Endodermal cell (in vitro differentiated cells): ENCODE results near the gene STMN1. TPM values are rescaled to one million over a fixed set of nuclear protein-coding genes. Genes with fewer than 3 reads are reported as not detected.

Source experiments
- DNase-seq: peaks from one replicate; pipeline ENCODE4 v3.0.0-alpha.2; 2017
- H3K27ac ChIP-seq: 2 replicates; pipeline ENCODE4 v1.5.1; 2013; ENCODE audit warnings: mild to moderate bottlenecking, low read depth, low read length, moderate library complexity
- H3K27me3 ChIP-seq: 2 replicates; pipeline ENCODE4 v1.6.1; 2013; ENCODE audit warnings: mild to moderate bottlenecking, low read length, moderate library complexity; ENCODE audit not compliant: insufficient read depth, control insufficient read depth, poor library complexity, severe bottlenecking
- H3K36me3 ChIP-seq: 2 replicates; pipeline ENCODE4 v1.7.0; 2013; ENCODE audit warnings: mild to moderate bottlenecking, low read length, moderate library complexity; ENCODE audit not compliant: control insufficient read depth, insufficient read depth
- H3K4me1 ChIP-seq: one replicate; pipeline ENCODE4 v1.7.0; 2013; ENCODE audit warnings: low read length; ENCODE audit not compliant: control insufficient read depth, insufficient read depth
- H3K4me3 ChIP-seq: 2 replicates; pipeline ENCODE4 v1.5.1; 2013; ENCODE audit warnings: mild to moderate bottlenecking, low read length, moderate library complexity
- H3K9ac ChIP-seq: 2 replicates; pipeline ENCODE4 v1.6.1; 2013; ENCODE audit warnings: mild to moderate bottlenecking, low read length, moderate library complexity; ENCODE audit not compliant: poor library complexity, severe bottlenecking; ENCODE audit errors: extremely low read depth
- H3K9me3 ChIP-seq: 2 replicates; pipeline ENCODE4 v1.6.1; 2013; ENCODE audit warnings: mild to moderate bottlenecking, low read length, moderate library complexity; ENCODE audit not compliant: control insufficient read depth
- H3K27ac Mint-ChIP-seq: 2 replicates; pipeline ENCODE4 v1.8.0; 2020; ENCODE audit warnings: mixed read lengths
- H3K27me3 Mint-ChIP-seq: 2 replicates; pipeline ENCODE4 v1.8.0; 2021; ENCODE audit warnings: mild to moderate bottlenecking, mixed read lengths; ENCODE audit not compliant: insufficient read depth
- H3K36me3 Mint-ChIP-seq: 2 replicates; pipeline ENCODE4 v1.8.0; 2020; ENCODE audit warnings: low read depth, mixed read lengths
- H3K4me1 Mint-ChIP-seq: 2 replicates; pipeline ENCODE4 v1.8.0; 2020; ENCODE audit warnings: mixed read lengths
- H3K4me3 Mint-ChIP-seq: 2 replicates; pipeline ENCODE4 v1.8.0; 2020; ENCODE audit warnings: mild to moderate bottlenecking, moderate library complexity, mixed read lengths
- H3K9me3 Mint-ChIP-seq: 2 replicates; pipeline ENCODE4 v1.8.0; 2020; ENCODE audit warnings: mild to moderate bottlenecking, mixed read lengths
- CTCF ChIP-seq: fragments of 200-600 bp; sonication (generic); conservative IDR thresholded peaks from 2 replicates; pipeline ENCODE4 v1.5.0; 2021; ENCODE audit warnings: antibody characterized with exemption, mild to moderate bottlenecking
- WGBS, 2 experiments: methylation state at CpG; one replicate each; pipeline versions ENCODE4 v1.1.5 to v1.1.7; 2013; ENCODE audit warnings: missing lambda C conversion rate in 2 of 2, mixed read lengths in 1 of 2; ENCODE audit not compliant: insufficient coverage in 1 of 2, insufficient read length in 1 of 2; 5-methylcytosine and 5-hydroxymethylcytosine counted together
- total RNA-seq, 2 donors: library from RNA; stranded (reverse); fragmentation: NEBNext Ultra II Directional in 1 of 2; extraction: Animal tissue kit (Norgen Biotek cat#: 25700) in 1 of 2; gene quantifications; 2 replicates in 1 of 2; 3 replicates in 1 of 2; pipeline ENCODE4 v1.2.1, GENCODE V29; 2021

The STMN1 gene
- total RNA-seq, 2 donors from 2014 or later, result 543 to 585 TPM

- Mint-ChIP-seq H3K36me3 (no peaks in the 10 kb centered on the region), H3K27ac (peak overlapping the region; percentile 72), H3K4me3 (no peak overlapping the region), H3K4me1 (peaks cover 22% of the 10 kb centered on the region), H3K27me3 (peaks cover 8% of the 10 kb centered on the region), H3K9me3 (no peaks in the 10 kb centered on the region)
- H3K9ac ChIP-seq, result no peak overlapping the region
- no peaks in the 10 kb centered on the region for H3K36me3 ChIP-seq
- H3K27ac ChIP-seq, result peak overlapping the region; percentile 93
- no peak overlapping the region for H3K4me3 ChIP-seq
- WGBS, 2 experiments, result 86 to 87% methylated on average over 12 to 13 of the region's 13 CpGs
- peak; percentile 67 for DNase-seq
- peaks cover 4% of the 10 kb centered on the region for H3K4me1 ChIP-seq
- H3K27me3 ChIP-seq, result no peaks in the 10 kb centered on the region
- H3K9me3 ChIP-seq, result no peaks in the 10 kb centered on the region
- no peak for TF ChIP-seq CTCF
Measured at GRCh38 chr1:25926731-25927496, 20.7 kb upstream of the STMN1 start.

GRCh38 chr1:25924454-25924853 is 18.2 kb upstream of the STMN1 start:
- Histone ChIP-seq H3K36me3 (no peaks in the 10 kb centered on the region), H3K4me1 (peaks cover 4% of the 10 kb centered on the region), H3K27me3 (no peaks in the 10 kb centered on the region), H3K9me3 (no peaks in the 10 kb centered on the region), H3K9ac (no peak overlapping the region), H3K27ac (no peak overlapping the region), H3K4me3 (no peak overlapping the region)
- Mint-ChIP-seq H3K4me1 (peaks cover 23% of the 10 kb centered on the region), H3K36me3 (no peaks in the 10 kb centered on the region), H3K27me3 (peaks cover 3% of the 10 kb centered on the region), H3K4me3 (no peak overlapping the region), H3K27ac (no peak overlapping the region), H3K9me3 (no peaks in the 10 kb centered on the region)
- WGBS, 2 experiments, result 76 to 100% methylated on average over 1 to 2 of the region's 2 CpGs
- no peak for DNase-seq
- TF ChIP-seq CTCF, result no peak

GRCh38 chr1:25922971-25923552 is 16.8 kb upstream of the STMN1 start:
- peaks cover 3% of the 10 kb centered on the region for H3K27me3 Mint-ChIP-seq
- Histone ChIP-seq H3K27me3 (no peaks in the 10 kb centered on the region), H3K4me3 (peak overlapping the region; percentile 79), H3K9me3 (no peaks in the 10 kb centered on the region), H3K36me3 (no peaks in the 10 kb centered on the region), H3K4me1 (peaks cover 4% of the 10 kb centered on the region), H3K27ac (no peak overlapping the region), H3K9ac (peak overlapping the region; percentile 42)
- TF ChIP-seq CTCF, result no peak
- WGBS, 2 experiments, result 3 to 4% methylated on average over 15 to 32 of the region's 32 CpGs
- H3K4me1 Mint-ChIP-seq, result peaks cover 25% of the 10 kb centered on the region
- H3K27ac Mint-ChIP-seq, result peak overlapping the region; percentile 68
- no peaks in the 10 kb centered on the region for H3K9me3 Mint-ChIP-seq
- no peaks in the 10 kb centered on the region for H3K36me3 Mint-ChIP-seq
- peak; percentile 86 for DNase-seq
- peak overlapping the region; percentile 66 for H3K4me3 Mint-ChIP-seq
